Stomach (tissue), 4 donors: Measurements from ENCODE around the gene ZNF398.

Experiments used
- CTCF ChIP-seq, 7 experiments: fragments of 450-650 bp in 4 of 7; fragments of 200-600 bp in 3 of 7; sonication (generic) in 3 of 7; IDR thresholded peaks; one replicate each; pipeline ENCODE4 v1.5.1; 2016 to 2019; ENCODE audit warnings: antibody characterized with exemption in 7 of 7, control low read depth in 2 of 7, mild to moderate bottlenecking in 1 of 7
- POLR2AphosphoS5 ChIP-seq, 3 donors: sonication (generic); formaldehyde crosslinking; IDR thresholded peaks; one replicate each; pipeline ENCODE4 v1.6.1; 2016; ENCODE audit warnings: antibody characterized with exemption in 3 of 3

DNA sequence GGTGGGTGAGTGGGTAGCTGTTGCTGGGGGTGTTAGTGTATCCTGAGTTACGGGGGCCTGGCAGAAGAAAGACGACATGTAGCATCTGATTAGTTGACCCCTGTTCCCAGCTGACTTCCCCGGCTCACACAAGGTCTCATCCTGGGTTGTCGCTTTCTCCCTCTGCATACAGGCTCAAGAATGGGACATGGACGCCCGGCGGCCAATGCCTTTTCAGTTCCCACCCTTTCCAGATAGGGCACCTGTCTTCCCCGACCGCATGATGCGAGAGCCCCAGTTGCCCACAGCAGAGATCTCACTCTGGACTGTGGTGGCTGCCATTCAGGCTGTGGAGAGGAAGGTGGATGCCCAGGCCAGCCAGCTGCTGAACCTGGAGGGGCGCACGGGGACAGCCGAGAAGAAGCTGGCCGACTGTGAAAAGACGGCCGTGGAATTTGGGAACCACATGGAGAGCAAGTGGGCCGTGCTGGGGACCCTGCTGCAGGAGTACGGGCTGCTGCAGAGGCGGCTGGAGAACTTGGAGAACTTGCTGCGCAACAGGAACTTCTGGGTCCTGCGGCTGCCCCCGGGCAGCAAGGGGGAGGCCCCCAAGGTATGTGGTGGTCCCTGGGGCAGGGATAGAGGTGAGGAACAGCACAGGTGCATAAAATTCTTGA lies 51.0 kb downstream of the ZNF398 start:
- TF ChIP-seq CTCF (IDR thresholded peaks at IDR 0.05) (no peak), POLR2AphosphoS5 (IDR thresholded peaks at IDR 0.05) (no peak)
